Measurements from ENCODE around the gene GGACT.

DNA sequence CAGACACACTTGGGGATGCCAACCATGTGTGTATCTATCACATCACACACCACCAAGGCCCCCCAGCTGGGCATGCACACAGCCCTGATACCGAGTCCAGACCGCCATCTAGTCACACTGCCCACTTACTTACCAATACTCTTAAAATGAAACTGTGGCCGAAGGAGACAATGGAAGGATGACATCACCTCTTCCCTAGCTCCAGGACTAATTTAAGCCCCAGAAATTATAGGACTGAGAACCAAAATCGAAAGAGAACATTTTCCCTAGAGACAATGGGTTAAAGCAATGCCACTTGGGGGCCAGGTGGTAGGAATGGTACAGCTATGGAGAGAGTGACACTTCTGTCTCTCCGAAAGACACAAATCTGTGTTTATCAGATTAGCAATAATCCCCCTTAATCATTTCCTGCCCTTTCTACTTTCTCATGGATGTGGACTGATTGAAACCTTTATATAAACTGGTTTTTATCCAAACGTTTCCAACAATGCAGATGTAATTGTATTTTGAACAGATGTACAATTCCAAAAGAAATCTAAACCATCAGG, 663 bp upstream of the GGACT start:
- TF ChIP-seq, protein P1, sequence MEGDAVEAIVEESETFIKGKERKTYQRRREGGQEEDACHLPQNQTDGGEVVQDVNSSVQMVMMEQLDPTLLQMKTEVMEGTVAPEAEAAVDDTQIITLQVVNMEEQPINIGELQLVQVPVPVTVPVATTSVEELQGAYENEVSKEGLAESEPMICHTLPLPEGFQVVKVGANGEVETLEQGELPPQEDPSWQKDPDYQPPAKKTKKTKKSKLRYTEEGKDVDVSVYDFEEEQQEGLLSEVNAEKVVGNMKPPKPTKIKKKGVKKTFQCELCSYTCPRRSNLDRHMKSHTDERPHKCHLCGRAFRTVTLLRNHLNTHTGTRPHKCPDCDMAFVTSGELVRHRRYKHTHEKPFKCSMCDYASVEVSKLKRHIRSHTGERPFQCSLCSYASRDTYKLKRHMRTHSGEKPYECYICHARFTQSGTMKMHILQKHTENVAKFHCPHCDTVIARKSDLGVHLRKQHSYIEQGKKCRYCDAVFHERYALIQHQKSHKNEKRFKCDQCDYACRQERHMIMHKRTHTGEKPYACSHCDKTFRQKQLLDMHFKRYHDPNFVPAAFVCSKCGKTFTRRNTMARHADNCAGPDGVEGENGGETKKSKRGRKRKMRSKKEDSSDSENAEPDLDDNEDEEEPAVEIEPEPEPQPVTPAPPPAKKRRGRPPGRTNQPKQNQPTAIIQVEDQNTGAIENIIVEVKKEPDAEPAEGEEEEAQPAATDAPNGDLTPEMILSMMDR (IDR thresholded peaks at IDR 0.05; ENCODE audit: borderline replicate concordance, extremely low read depth, low read length, poor library complexity, severe bottlenecking), result no peak
- TF ChIP-seq EZH2 (IDR thresholded peaks at IDR 0.05; ENCODE audit: borderline replicate concordance, low read depth, low read length, severe bottlenecking), result no peak
